ENCODE results near the gene CREB3L2.
"Not testable (repeated sequence)": the region's sequence is repeated elsewhere in the genome, so short reads cannot be mapped to it uniquely, and the experiment has no call there.

The CREB3L2 gene

GRCh38 chr7:138014686-138015085, 12.8 kb upstream of the CREB3L2 start:
- no peak for DNase-seq (ENCODE audit: low read depth in 1 of 2, low spot score in 1 of 2)

- DNase-seq (ENCODE audit: low read depth in 1 of 2, low spot score in 1 of 2): not testable (repeated sequence)
Observed at GRCh38 chr7:138014201-138014600, 12.3 kb upstream of the CREB3L2 start.

- no peak for DNase-seq (ENCODE audit: low read depth in 1 of 2, low spot score in 1 of 2)
Observed at GRCh38 chr7:138009350-138009653, 7.4 kb upstream of the CREB3L2 start.

- no peak for DNase-seq (ENCODE audit: low read depth in 1 of 2, low spot score in 1 of 2)
Observed at GRCh38 chr7:138008588-138009349, 6.9 kb upstream of the CREB3L2 start.

GRCh38 chr7:138008019-138008587, 6.2 kb upstream of the CREB3L2 start:
- no peak for DNase-seq (ENCODE audit: low read depth in 1 of 2, low spot score in 1 of 2)

- no peak for DNase-seq (ENCODE audit: low read depth in 1 of 2, low spot score in 1 of 2)
Observed at GRCh38 chr7:138006106-138006505, 4.2 kb upstream of the CREB3L2 start.

GRCh38 chr7:138004936-138005335, 3.0 kb upstream of the CREB3L2 start:
- DNase-seq (ENCODE audit: low read depth in 1 of 2, low spot score in 1 of 2): no peak

GRCh38 chr7:138004046-138004445, 2.2 kb upstream of the CREB3L2 start:
- DNase-seq (ENCODE audit: low read depth in 1 of 2, low spot score in 1 of 2): no peak

- DNase-seq (ENCODE audit: low read depth in 1 of 2, low spot score in 1 of 2): no peak
Observed at GRCh38 chr7:138002828-138003189, 923 bp upstream of the CREB3L2 start.

- peak; percentile 93 to 99 for DNase-seq (ENCODE audit: low read depth in 1 of 2, low spot score in 1 of 2)
Observed at GRCh38 chr7:138002096-138002827, 376 bp upstream of the CREB3L2 start.

GRCh38 chr7:138000081-138000701, 1.7 kb downstream of the CREB3L2 start:
- no peak for DNase-seq (ENCODE audit: low read depth in 1 of 2, low spot score in 1 of 2)

GRCh38 chr7:137999496-138000080, 2.3 kb downstream of the CREB3L2 start:
- DNase-seq (ENCODE audit: low read depth in 1 of 2, low spot score in 1 of 2): no peak

GRCh38 chr7:137998250-137998649, 3.6 kb downstream of the CREB3L2 start:
- DNase-seq (ENCODE audit: low read depth in 1 of 2, low spot score in 1 of 2): no peak

GRCh38 chr7:137996871-137997270, 5.0 kb downstream of the CREB3L2 start:
- DNase-seq (ENCODE audit: low read depth in 1 of 2, low spot score in 1 of 2): no peak

GRCh38 chr7:137996386-137996851, 5.5 kb downstream of the CREB3L2 start:
- no peak for DNase-seq (ENCODE audit: low read depth in 1 of 2, low spot score in 1 of 2)

GRCh38 chr7:137994216-137994615, 7.7 kb downstream of the CREB3L2 start:
- DNase-seq (ENCODE audit: low read depth in 1 of 2, low spot score in 1 of 2): no peak

- DNase-seq (ENCODE audit: low read depth in 1 of 2, low spot score in 1 of 2): no peak
Observed at GRCh38 chr7:137993395-137993743, 8.5 kb downstream of the CREB3L2 start.

GRCh38 chr7:137992550-137993394, 9.1 kb downstream of the CREB3L2 start:
- DNase-seq (ENCODE audit: low read depth in 1 of 2, low spot score in 1 of 2): no peak

- DNase-seq (ENCODE audit: low read depth in 1 of 2, low spot score in 1 of 2): no peak
Observed at GRCh38 chr7:137992104-137992549, 9.8 kb downstream of the CREB3L2 start.

- no peak for DNase-seq (ENCODE audit: low read depth in 1 of 2, low spot score in 1 of 2)
Observed at GRCh38 chr7:137990251-137990941, 11.5 kb downstream of the CREB3L2 start.
